Endothelial cell of umbilical vein (primary cell): ENCODE results near the gene HMGCS2.

Experiments used
- CTCF ChIP-seq, 2 donors: IDR thresholded peaks; 1 replicate in 1 of 2; 2 replicates in 1 of 2; pipeline ENCODE4 v1.5.1; 2011; ENCODE audit warnings: low read length in 2 of 2, mild to moderate bottlenecking in 2 of 2, moderate library complexity in 2 of 2, control low read depth in 1 of 2, inconsistent platforms in 1 of 2, low read depth in 1 of 2; ENCODE audit not compliant: insufficient read depth in 1 of 2; ENCODE audit errors: extremely low read depth in 1 of 2
- EZH2 ChIP-seq: IDR thresholded peaks from 2 replicates; pipeline ENCODE4 v1.6.1; 2012; ENCODE audit warnings: borderline replicate concordance, low read depth, mild to moderate bottlenecking, moderate library complexity, low read length, inconsistent platforms; ENCODE audit not compliant: severe bottlenecking
- FOS ChIP-seq: IDR thresholded peaks from 2 replicates; pipeline ENCODE4 v1.6.1; 2011; ENCODE audit warnings: mild to moderate bottlenecking, low read length, moderate library complexity, borderline replicate concordance; ENCODE audit not compliant: insufficient read depth
- JUN ChIP-seq: IDR thresholded peaks from 2 replicates; pipeline ENCODE4 v1.6.1; 2011; ENCODE audit warnings: borderline replicate concordance, low read depth; ENCODE audit not compliant: insufficient read length, insufficient read depth
- MYC ChIP-seq: IDR thresholded peaks from one replicate; pipeline ENCODE4 v1.6.1; 2011; ENCODE audit warnings: mild to moderate bottlenecking, low read depth, low read length
- POLR2A ChIP-seq: IDR thresholded peaks from 2 replicates; pipeline ENCODE4 v1.6.1; 2012; ENCODE audit warnings: low read depth, mild to moderate bottlenecking, control low read depth, low read length
- POLR2AphosphoS5 ChIP-seq: IDR thresholded peaks from 2 replicates; pipeline ENCODE4 v1.6.1; 2012; ENCODE audit warnings: low read depth, mild to moderate bottlenecking, control low read depth, low read length, moderate library complexity; ENCODE audit not compliant: insufficient read depth
- TF ChIP-seq, protein P1 (sequence below): IDR thresholded peaks from 2 replicates; pipeline ENCODE4 v1.6.1; 2011; ENCODE audit not compliant: insufficient read depth, insufficient read length

DNA sequence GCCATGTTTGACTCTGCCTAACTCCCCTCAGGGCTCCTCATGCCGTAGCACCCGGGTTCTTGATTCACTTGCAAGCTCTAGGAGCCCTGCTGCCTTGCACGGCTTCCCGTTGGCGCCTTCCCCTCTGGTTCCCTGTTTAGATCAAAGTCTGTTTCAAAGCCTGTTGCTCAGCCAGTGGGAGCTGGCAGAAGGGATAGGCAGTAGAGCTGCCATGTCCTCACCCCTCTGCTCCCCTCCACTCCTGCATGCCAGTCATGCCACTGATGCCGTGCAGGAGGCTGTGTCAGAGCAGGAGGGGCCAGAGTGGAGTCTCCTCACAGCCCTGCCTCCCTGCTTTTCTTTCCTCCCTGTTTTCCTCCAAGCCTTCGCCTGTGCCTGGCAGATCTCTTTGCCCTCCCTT is 26.5 kb downstream of the HMGCS2 start:
- TF ChIP-seq CTCF (IDR thresholded peaks at IDR 0.05; ENCODE audit: extremely low read depth in 1 of 2, insufficient read depth in 1 of 2, low read depth in 1 of 2, low read length in 2 of 2) (no peak), MYC (no peak), POLR2A (no peak), POLR2AphosphoS5 (no peak), JUN (no peak), EZH2 (no peak), FOS (no peak)
- TF ChIP-seq, protein P1, sequence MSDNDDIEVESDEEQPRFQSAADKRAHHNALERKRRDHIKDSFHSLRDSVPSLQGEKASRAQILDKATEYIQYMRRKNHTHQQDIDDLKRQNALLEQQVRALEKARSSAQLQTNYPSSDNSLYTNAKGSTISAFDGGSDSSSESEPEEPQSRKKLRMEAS, result no peak
